GM23338 (cell line): Measurements from ENCODE around the gene HAUS5. TPM values are rescaled to one million over a fixed set of nuclear protein-coding genes. Genes with fewer than 3 reads are reported as not detected.

Experiments used
- CTCF ChIP-seq, 2 experiments: fragments of 200-600 bp in 1 of 2; sonication (generic) in 1 of 2; conservative IDR thresholded peaks; 2 replicates each; pipeline versions ENCODE4 v1.5.1 to v1.6.1; 2016 to 2017; ENCODE audit warnings: antibody characterized with exemption in 2 of 2, low read depth in 2 of 2, mild to moderate bottlenecking in 2 of 2, moderate library complexity in 1 of 2
- ETS1 ChIP-seq: IDR thresholded peaks from 2 replicates; pipeline ENCODE4 v1.6.1; 2016; ENCODE audit warnings: antibody characterized with exemption
- EZH2 ChIP-seq: fragments of 200-600 bp; sonication (generic); IDR thresholded peaks from one replicate; pipeline ENCODE4 v1.8.0; 2017; ENCODE audit warnings: antibody characterized with exemption, mild to moderate bottlenecking, low read depth; ENCODE audit not compliant: unreplicated experiment
- REST ChIP-seq: IDR thresholded peaks from one replicate; pipeline ENCODE4 v1.6.1; 2018; ENCODE audit warnings: antibody characterized with exemption; ENCODE audit not compliant: unreplicated experiment
- ZNF114 ChIP-seq: fragments of 250-450 bp; sonication (Bioruptor Pico); IDR thresholded peaks from 2 replicates; pipeline ENCODE4 v1.5.0; 2020; ENCODE audit warnings: mild to moderate bottlenecking, moderate library complexity
- ZNF462 ChIP-seq: fragments of 250-450 bp; sonication (Bioruptor Pico); IDR thresholded peaks from 2 replicates; pipeline ENCODE4 v1.5.0; 2020; ENCODE audit warnings: mild to moderate bottlenecking, moderate library complexity
- polyA plus RNA-seq: library from polyadenylated mRNA; unstranded; fragments of >200 nt; fragmentation: Nextera tagmentation; extraction: Ambion mirVana; gene quantifications from 2 replicates; pipeline ENCODE4 v1.2.1, GENCODE V29; 2016
- total RNA-seq: library from RNA; depleted of rRNA; stranded (reverse); fragments of >200 nt; shearing (Covaris generic); gene quantifications from 2 replicates; pipeline ENCODE4 v1.2.3, GENCODE V29; 2014

The HAUS5 gene
- total and polyA plus RNA-seq, 2 experiments from 2014 or later: 21.9 to 23.2 TPM

GRCh38 chr19:35665604-35666003, 53.1 kb downstream of the HAUS5 start (continued):
- TF ChIP-seq ZNF462 (CRISPR knock-in tag) (no peak), ETS1 (no peak), ZNF114 (no peak), EZH2 (no peak), REST (no peak), CTCF (conservative IDR thresholded peaks at IDR 0.05; ENCODE audit: low read depth in 2 of 2) (no peak)
